OCI-LY7 (cell line): Measurements from ENCODE around the gene ADD2.

Experiments used
- EZH2phosphoT487 ChIP-seq: fragments of 200-600 bp; sonication (generic); IDR thresholded peaks from 2 replicates; pipeline ENCODE4 v1.6.1; 2018; ENCODE audit warnings: low read depth, borderline replicate concordance, mild to moderate bottlenecking, mixed run types, antibody characterized with exemption, low read length, moderate library complexity, mixed read lengths
- TF ChIP-seq, protein P1 (sequence below): fragments of 200-600 bp; sonication (generic); conservative IDR thresholded peaks from 2 replicates; pipeline ENCODE4 v1.5.1; 2014; ENCODE audit warnings: mild to moderate bottlenecking, antibody characterized with exemption, low read length, moderate library complexity, mixed read lengths

DNA sequence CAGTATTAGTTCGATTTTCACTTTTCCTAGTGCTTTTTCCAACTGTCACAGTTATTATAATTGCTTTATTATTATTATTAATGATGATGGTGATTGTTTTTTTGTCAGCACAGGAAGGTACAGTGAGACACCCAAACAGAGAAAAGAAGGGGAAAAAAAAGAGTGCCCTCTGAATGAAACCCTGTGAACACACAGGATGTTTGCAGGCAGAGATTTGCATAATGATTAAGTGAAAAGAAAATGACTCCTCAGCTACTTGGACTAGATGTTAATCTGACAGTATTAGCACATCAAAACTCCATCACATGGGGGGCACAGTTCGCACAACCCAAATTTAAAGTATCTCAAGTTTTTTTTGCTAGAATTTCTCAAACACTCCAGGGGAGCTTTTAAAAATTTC, 32.9 kb downstream of the ADD2 start:
- TF ChIP-seq EZH2phosphoT487 = no peak
- TF ChIP-seq, protein P1, sequence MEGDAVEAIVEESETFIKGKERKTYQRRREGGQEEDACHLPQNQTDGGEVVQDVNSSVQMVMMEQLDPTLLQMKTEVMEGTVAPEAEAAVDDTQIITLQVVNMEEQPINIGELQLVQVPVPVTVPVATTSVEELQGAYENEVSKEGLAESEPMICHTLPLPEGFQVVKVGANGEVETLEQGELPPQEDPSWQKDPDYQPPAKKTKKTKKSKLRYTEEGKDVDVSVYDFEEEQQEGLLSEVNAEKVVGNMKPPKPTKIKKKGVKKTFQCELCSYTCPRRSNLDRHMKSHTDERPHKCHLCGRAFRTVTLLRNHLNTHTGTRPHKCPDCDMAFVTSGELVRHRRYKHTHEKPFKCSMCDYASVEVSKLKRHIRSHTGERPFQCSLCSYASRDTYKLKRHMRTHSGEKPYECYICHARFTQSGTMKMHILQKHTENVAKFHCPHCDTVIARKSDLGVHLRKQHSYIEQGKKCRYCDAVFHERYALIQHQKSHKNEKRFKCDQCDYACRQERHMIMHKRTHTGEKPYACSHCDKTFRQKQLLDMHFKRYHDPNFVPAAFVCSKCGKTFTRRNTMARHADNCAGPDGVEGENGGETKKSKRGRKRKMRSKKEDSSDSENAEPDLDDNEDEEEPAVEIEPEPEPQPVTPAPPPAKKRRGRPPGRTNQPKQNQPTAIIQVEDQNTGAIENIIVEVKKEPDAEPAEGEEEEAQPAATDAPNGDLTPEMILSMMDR = no peak
